SJSA1 (cell line): ENCODE results near the gene NCBP1. TPM values are rescaled to one million over a fixed set of nuclear protein-coding genes. Genes with fewer than 3 reads are reported as not detected.

Experiments used
- DNase-seq, 2 experiments: peaks; one replicate each; pipeline ENCODE4 v3.0.0-alpha.2; 2015 to 2020; ENCODE audit warnings: low spot score in 2 of 2, low read depth in 1 of 2
- H3K27ac ChIP-seq: fragments of 250-450 bp; sonication (Bioruptor Pico); 2 replicates; pipeline ENCODE4 v1.5.1; 2020; ENCODE audit warnings: mild to moderate bottlenecking, moderate library complexity
- H3K27me3 ChIP-seq: fragments of 250-450 bp; sonication (Bioruptor Pico); replicated peaks from 2 replicates; pipeline ENCODE4 v1.5.1; 2020; ENCODE audit warnings: mild to moderate bottlenecking, moderate library complexity
- H3K36me3 ChIP-seq: fragments of 250-450 bp; sonication (Bioruptor Pico); 2 replicates; pipeline ENCODE4 v1.5.1; 2020; ENCODE audit warnings: mild to moderate bottlenecking
- H3K4me1 ChIP-seq: fragments of 250-450 bp; sonication (Bioruptor Pico); replicated peaks from 2 replicates; pipeline ENCODE4 v1.6.1; 2021; ENCODE audit warnings: mild to moderate bottlenecking
- H3K4me3 ChIP-seq: fragments of 250-450 bp; sonication (Bioruptor Pico); 2 replicates; pipeline ENCODE4 v1.5.1; 2020; ENCODE audit warnings: mild to moderate bottlenecking
- H3K9me3 ChIP-seq: fragments of 250-450 bp; sonication (Bioruptor Pico); replicated peaks from 2 replicates; pipeline ENCODE4 v1.5.1; 2020; ENCODE audit warnings: mild to moderate bottlenecking
- total RNA-seq: library from RNA; depleted of rRNA; stranded (reverse); fragments of >200 nt; shearing (Covaris generic); gene quantifications from 2 replicates; pipeline ENCODE4 v1.2.3, GENCODE V29; 2014; rRNA removed

Gene NCBP1
- total RNA-seq, 1 experiment from 2014 or later: 43.7 TPM

DNA sequence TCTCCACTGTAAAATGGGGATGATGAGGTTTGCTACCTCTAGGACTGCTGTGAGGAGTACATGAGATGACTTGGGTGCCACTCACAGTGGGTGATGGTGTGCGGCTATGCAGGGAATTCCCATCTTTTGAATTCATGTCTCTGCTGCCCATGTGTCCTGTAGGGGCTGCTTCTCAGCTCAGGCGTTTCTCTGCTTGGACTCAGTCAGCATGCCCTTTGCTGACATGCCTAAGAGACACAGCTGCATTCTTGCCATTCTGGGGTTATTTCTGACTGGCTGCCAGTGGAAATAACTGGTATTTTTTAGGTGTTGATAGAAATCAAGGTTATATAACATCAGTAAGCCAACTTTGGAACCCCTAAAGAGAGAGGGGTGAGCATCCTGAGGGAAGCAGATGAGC is 87.8 kb downstream of the NCBP1 start:
- Histone ChIP-seq H3K27ac (no peak overlapping the region), H3K4me3 (no peak overlapping the region), H3K36me3 (no peaks in the 10 kb centered on the region), H3K27me3 (no peaks in the 10 kb centered on the region), H3K9me3 (no peaks in the 10 kb centered on the region), H3K4me1 (peaks cover 13% of the 10 kb centered on the region)
- DNase-seq: no peak

GRCh38 chr9:97722331-97722730 is 88.7 kb downstream of the NCBP1 start:
- H3K9me3 ChIP-seq: no peaks in the 10 kb centered on the region
- H3K4me3 ChIP-seq: no peak overlapping the region
- DNase-seq: no peak
- H3K36me3 ChIP-seq: no peaks in the 10 kb centered on the region
- peaks cover 13% of the 10 kb centered on the region for H3K4me1 ChIP-seq
- no peaks in the 10 kb centered on the region for H3K27me3 ChIP-seq
- no peak overlapping the region for H3K27ac ChIP-seq

Other genes with a start within 250 kb of the NCBP1 start
- 1.3 and 5.3 TPM in 2 replicates for gene TDRD7, start 221.7 kb upstream of the NCBP1 start, total RNA-seq
- not detected in 2 replicates for gene TMOD1, start 132.2 kb upstream of the NCBP1 start, total RNA-seq
- gene TSTD2, start 453 bp upstream of the NCBP1 start, total RNA-seq: 11.9 and 16.2 TPM in 2 replicates
- gene XPA, start 63.5 kb downstream of the NCBP1 start, total RNA-seq: 7.8 and 13.3 TPM in 2 replicates
- gene FOXE1, start 219.4 kb downstream of the NCBP1 start, total RNA-seq: 3.1 and 4.7 TPM in 2 replicates